NCI-H446 treated with DMSO at 0.1 percent for 48 hours (cell line): ENCODE results near the gene TRIP12.
"Not testable (repeated sequence)": the region's sequence is repeated elsewhere in the genome, so short reads cannot be mapped to it uniquely, and the experiment has no call there.

Experiments
- DNase-seq: peaks from one replicate; lab custom pipeline; 2025; lab: John Stamatoyannopoulos, UW

Gene TRIP12

GRCh38 chr2:229921892-229922448 is at the start of gene TRIP12:
Gene TRIP12, minus strand, starts transcription at chr2:229922009. Its CDS starts 41,930 bp downstream, at chr2:229880079.
- DNase-seq: peak; percentile 89

GRCh38 chr2:229971298-229971790 is 49.5 kb upstream of the TRIP12 start:
- no peak for DNase-seq

- no peak for DNase-seq
Observed at GRCh38 chr2:229970406-229970805, 48.6 kb upstream of the TRIP12 start.

- DNase-seq: no peak
Observed at GRCh38 chr2:229969921-229970320, 48.1 kb upstream of the TRIP12 start.

- DNase-seq: not testable (repeated sequence)
Observed at GRCh38 chr2:229963596-229963995, 41.8 kb upstream of the TRIP12 start.

- no peak for DNase-seq
Observed at GRCh38 chr2:229956491-229956890, 34.7 kb upstream of the TRIP12 start.

GRCh38 chr2:229955663-229956062 is 33.9 kb upstream of the TRIP12 start:
- DNase-seq: no peak

GRCh38 chr2:229952256-229952835 is 30.5 kb upstream of the TRIP12 start:
- no peak for DNase-seq

- no peak for DNase-seq
Observed at GRCh38 chr2:229947544-229947943, 25.7 kb upstream of the TRIP12 start.

GRCh38 chr2:229945975-229946374 is 24.2 kb upstream of the TRIP12 start:
- DNase-seq: no peak

- no peak for DNase-seq
Observed at GRCh38 chr2:229943770-229944449, 22.1 kb upstream of the TRIP12 start.

GRCh38 chr2:229943171-229943570 is 21.4 kb upstream of the TRIP12 start:
- no peak for DNase-seq

GRCh38 chr2:229942671-229943070 is 20.9 kb upstream of the TRIP12 start:
- no peak for DNase-seq

- no peak for DNase-seq
Observed at GRCh38 chr2:229937537-229937936, 15.7 kb upstream of the TRIP12 start.

- DNase-seq: no peak
Observed at GRCh38 chr2:229931241-229931640, 9.4 kb upstream of the TRIP12 start.

- DNase-seq: no peak
Observed at GRCh38 chr2:229930656-229931055, 8.8 kb upstream of the TRIP12 start.

GRCh38 chr2:229927817-229928321 is 6.1 kb upstream of the TRIP12 start:
- no peak for DNase-seq

- DNase-seq: no peak
Observed at GRCh38 chr2:229925201-229925600, 3.4 kb upstream of the TRIP12 start.

GRCh38 chr2:229924541-229924940 is 2.7 kb upstream of the TRIP12 start:
- DNase-seq: not testable (repeated sequence)

- DNase-seq: peak; percentile 85
Observed at GRCh38 chr2:229922449-229923386, 909 bp upstream of the TRIP12 start, which contains the start of gene FBXO36. Gene FBXO36, plus strand, starts transcription at chr2:229922503. Its CDS starts 11 bp downstream, at chr2:229922514.

GRCh38 chr2:229921101-229921891 is 513 bp downstream of the TRIP12 start:
- DNase-seq: no peak
